Activated CD8-positive, alpha-beta T cell treated with anti-CD3 and anti-CD28 coated beads for 36 hours (primary cell): ENCODE measurements around the gene FBXO34. TPM values are rescaled to one million over a fixed set of nuclear protein-coding genes. Genes with fewer than 3 reads are reported as not detected.

Source experiments
- ATAC-seq: fragments of 200-7000 bp; cut with Tn5 transposase; one replicate; pipeline ENCODE4 v1.10.0; 2021; ENCODE audit warnings: mild to moderate bottlenecking, moderate library complexity
- CTCF ChIA-PET: fragments of 350-600 bp; sonication (Branson Sonifier 250); formaldehyde crosslinking; loops from one replicate; lab custom pipeline; 2021; ENCODE audit warnings: antibody characterized with exemption; lab: Charles Lee
- POLR2A ChIA-PET: fragments of 350-600 bp; sonication (Branson Sonifier 250); formaldehyde crosslinking; loops from one replicate; lab custom pipeline; 2021; ENCODE audit warnings: antibody characterized with exemption; lab: Charles Lee
- DNase-seq: peaks from one replicate; pipeline ENCODE4 v3.0.0-alpha.2; 2020
- H3K27ac Mint-ChIP-seq: one replicate; pipeline ENCODE4 v1.8.0; 2021; ENCODE audit warnings: mild to moderate bottlenecking, mixed read lengths
- H3K27me3 Mint-ChIP-seq: one replicate; pipeline ENCODE4 v1.8.0; 2021; ENCODE audit warnings: mixed read lengths
- H3K36me3 Mint-ChIP-seq: one replicate; pipeline ENCODE4 v1.8.0; 2021; ENCODE audit warnings: low read depth, mixed read lengths
- H3K4me1 Mint-ChIP-seq: one replicate; pipeline ENCODE4 v1.8.0; 2021; ENCODE audit warnings: low read depth, mixed read lengths
- H3K4me3 Mint-ChIP-seq: one replicate; pipeline ENCODE4 v1.8.0; 2021; ENCODE audit warnings: mild to moderate bottlenecking, moderate library complexity, mixed read lengths
- H3K9me3 Mint-ChIP-seq: one replicate; pipeline ENCODE4 v1.8.0; 2021; ENCODE audit warnings: mixed read lengths
- CTCF ChIP-seq: fragments of 200-600 bp; IDR thresholded peaks from one replicate; pipeline ENCODE4 v1.8.0; 2022; ENCODE audit warnings: antibody characterized with exemption, mild to moderate bottlenecking
- intact Hi-C: fragments of 100-400 bp; cut with micrococcal nuclease; formaldehyde crosslinking; loops from one replicate; pipeline ENCODE4 v1.10.0; 2022
- total RNA-seq, 2 experiments: library from RNA; stranded (reverse); gene quantifications; one replicate each; pipeline ENCODE4 v1.2.3, GENCODE V29; 2021

Gene FBXO34
- total RNA-seq, 2 experiments from 2014 or later: 17.7 to 20.0 TPM

- ChIA-PET CTCF (interaction anchor here (0.8 to 1.3 kb wide), 3 partner anchors 8 to 102 kb away, joined by 3 to 4 read pairs (median 3); no protein-coding TSS in a partner anchor), POLR2A (no interaction called here)
- no peaks in the 10 kb centered on the region for H3K36me3 Mint-ChIP-seq
- H3K27ac Mint-ChIP-seq: no peak overlapping the region
- H3K4me3 Mint-ChIP-seq: no peak overlapping the region
- no peaks in the 10 kb centered on the region for H3K9me3 Mint-ChIP-seq
- ATAC-seq (no peak), DNase-seq (no peak)
- H3K4me1 Mint-ChIP-seq: no peaks in the 10 kb centered on the region
- H3K27me3 Mint-ChIP-seq: peaks cover 9% of the 10 kb centered on the region
- intact Hi-C loops: no loop called here
- TF ChIP-seq CTCF: no peak
Measured at GRCh38 chr14:55253276-55253675, 17.9 kb upstream of the FBXO34 start.

DNA sequence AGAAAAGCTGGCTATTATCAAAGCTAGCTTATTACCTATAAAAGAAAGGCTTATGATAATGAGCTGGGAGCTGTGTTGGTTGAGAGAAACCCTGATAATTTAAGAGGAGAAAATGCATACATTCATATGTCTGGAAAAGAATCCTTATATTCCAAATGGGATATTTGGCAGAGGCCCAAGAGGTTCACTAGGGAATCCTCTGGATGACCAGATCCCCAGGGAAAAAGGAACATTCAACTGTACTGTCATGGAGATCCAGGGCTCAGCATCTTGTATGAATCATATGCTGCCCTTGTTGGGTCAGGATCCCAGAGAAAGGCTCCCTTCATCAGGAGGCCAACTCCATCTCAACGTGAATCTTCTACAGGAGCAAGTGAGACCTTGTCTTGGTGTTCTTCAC, 16.6 kb upstream of the FBXO34 start:
- TF ChIP-seq CTCF: no peak
- no peaks in the 10 kb centered on the region for H3K9me3 Mint-ChIP-seq
- H3K36me3 Mint-ChIP-seq: no peaks in the 10 kb centered on the region
- ATAC-seq: no peak
- no peak overlapping the region for H3K27ac Mint-ChIP-seq
- ChIA-PET POLR2A (interaction anchor here (0.6 kb wide), 1 partner anchor 38 kb away, joined by 4 read pairs; no protein-coding TSS in a partner anchor), CTCF (interaction anchor here (1.0 to 1.3 kb wide), 3 partner anchors 9 to 18 kb away, joined by 3 to 5 read pairs (median 4); no protein-coding TSS in a partner anchor)
- H3K4me3 Mint-ChIP-seq: no peak overlapping the region
- peaks cover 4% of the 10 kb centered on the region for H3K27me3 Mint-ChIP-seq
- H3K4me1 Mint-ChIP-seq: no peaks in the 10 kb centered on the region
- intact Hi-C loops: no loop called here
- DNase-seq: no peak

DNA sequence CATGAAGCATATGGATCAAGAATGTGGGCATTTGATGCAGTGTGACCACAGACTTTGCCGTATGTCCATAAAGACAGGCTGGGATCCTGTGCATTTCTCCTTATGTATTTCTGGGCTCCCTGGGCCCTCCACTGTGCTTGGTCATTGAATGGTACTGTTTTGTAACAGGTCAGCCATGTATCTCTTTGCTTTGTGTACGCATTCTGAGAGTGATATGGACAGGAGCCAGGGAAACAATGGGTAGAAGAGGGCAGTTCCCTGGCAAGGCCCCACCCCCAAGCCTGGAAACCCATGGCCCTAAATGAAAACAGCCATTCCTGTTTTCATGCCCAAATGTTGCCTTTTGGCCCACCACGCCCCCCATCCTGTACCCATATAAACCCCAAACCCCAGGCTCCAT, 15.2 kb upstream of the FBXO34 start:
- H3K36me3 Mint-ChIP-seq: no peaks in the 10 kb centered on the region

DNA sequence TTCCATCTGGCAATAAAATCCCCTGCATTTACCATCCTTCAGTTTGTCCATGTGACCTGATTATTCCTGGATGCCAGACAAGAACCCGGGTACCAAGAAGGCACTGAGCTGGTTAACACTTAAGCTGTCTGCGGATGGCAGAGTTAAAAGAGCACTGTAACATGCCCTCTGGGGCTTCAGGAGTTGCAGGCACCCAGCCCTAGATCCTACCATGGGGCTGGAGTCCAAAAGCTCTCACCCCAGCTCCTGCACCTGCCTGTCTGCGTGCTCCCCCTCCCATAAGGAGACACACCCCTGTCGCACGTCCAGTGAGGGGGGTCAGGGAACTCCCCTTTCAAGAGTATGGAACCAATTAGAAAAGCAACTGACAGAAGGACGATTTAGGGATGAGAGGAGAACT, 14.6 kb upstream of the FBXO34 start:
- ChIA-PET CTCF (interaction anchor here (1.3 to 2.3 kb wide), 3 partner anchors 9 to 98 kb away, joined by 5 to 8 read pairs (median 6); no protein-coding TSS in a partner anchor), POLR2A (no interaction called here)
- intact Hi-C loops: no loop called here
- no peaks in the 10 kb centered on the region for H3K36me3 Mint-ChIP-seq
- no peak overlapping the region for H3K4me3 Mint-ChIP-seq
- ATAC-seq (no peak), DNase-seq (no peak)
- no peaks in the 10 kb centered on the region for H3K9me3 Mint-ChIP-seq
- TF ChIP-seq CTCF: no peak
- no peaks in the 10 kb centered on the region for H3K4me1 Mint-ChIP-seq
- H3K27me3 Mint-ChIP-seq: peaks cover 3% of the 10 kb centered on the region
- H3K27ac Mint-ChIP-seq: no peak overlapping the region

More for the DNA sequence above, 15.2 kb upstream of the FBXO34 start:
- DNase-seq: no peak
- ATAC-seq: no peak
- Mint-ChIP-seq H3K27me3 (peaks cover 3% of the 10 kb centered on the region), H3K4me1 (no peaks in the 10 kb centered on the region), H3K9me3 (no peaks in the 10 kb centered on the region), H3K27ac (no peak overlapping the region), H3K4me3 (no peak overlapping the region)
- POLR2A ChIA-PET: no interaction called here
- no peak for TF ChIP-seq CTCF
- intact Hi-C loops: no loop called here
- CTCF ChIA-PET: interaction anchor here (1.1 to 1.3 kb wide), 2 partner anchors 10 to 15 kb away, joined by 4 to 5 read pairs; no protein-coding TSS in a partner anchor

DNA sequence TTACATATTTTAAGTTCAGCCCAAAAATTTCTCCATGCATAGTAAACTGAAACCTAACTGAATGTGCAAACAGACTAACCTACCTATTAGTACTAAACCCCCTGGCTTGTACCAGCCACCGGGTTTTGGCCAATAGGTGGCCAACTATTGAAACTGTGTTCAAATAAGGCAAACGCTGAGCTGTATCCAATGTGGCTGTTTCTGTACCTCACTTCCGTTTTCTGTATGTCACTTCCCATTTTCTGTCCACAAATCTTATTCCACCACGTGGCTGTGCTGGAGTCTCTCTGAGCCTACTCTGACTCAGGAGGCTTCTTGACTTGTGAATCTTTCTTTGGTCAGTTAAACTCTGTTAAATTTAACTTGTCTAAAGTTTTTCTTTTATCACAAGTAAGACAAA, 6.0 kb upstream of the FBXO34 start:
- no peaks in the 10 kb centered on the region for H3K27me3 Mint-ChIP-seq
- CTCF ChIA-PET: interaction anchor here (1.4 to 2.0 kb wide), 3 partner anchors 19 to 89 kb away, joined by 3 to 11 read pairs (median 4); no protein-coding TSS in a partner anchor
- POLR2A ChIA-PET: no interaction called here
- no peaks in the 10 kb centered on the region for H3K36me3 Mint-ChIP-seq
- ATAC-seq (peak; percentile 64), DNase-seq (peak; percentile 35)
- intact Hi-C loops: no loop called here
- H3K4me3 Mint-ChIP-seq: no peak overlapping the region
- TF ChIP-seq CTCF: no peak
- H3K4me1 Mint-ChIP-seq: peaks cover 3% of the 10 kb centered on the region
- no peak overlapping the region for H3K27ac Mint-ChIP-seq
- no peaks in the 10 kb centered on the region for H3K9me3 Mint-ChIP-seq
